BE2C (cell line): Measurements from ENCODE around the gene HELZ.

ENCODE experiments used
- DNase-seq: peaks from one replicate; pipeline ENCODE4 v3.0.0-alpha.2; 2020
- H3K27me3 ChIP-seq: fragments of 250-450 bp; sonication (Bioruptor Pico); 2 replicates; pipeline ENCODE4 v1.5.1; 2020; ENCODE audit warnings: mild to moderate bottlenecking
- H3K36me3 ChIP-seq: fragments of 250-450 bp; sonication (Bioruptor Pico); 2 replicates; pipeline ENCODE4 v1.5.1; 2020; ENCODE audit warnings: mild to moderate bottlenecking
- H3K4me1 ChIP-seq: fragments of 250-450 bp; sonication (Bioruptor Pico); 2 replicates; pipeline ENCODE4 v1.5.1; 2020
- H3K4me3 ChIP-seq: 2 replicates; pipeline ENCODE4 v1.5.1; 2011; ENCODE audit warnings: low read depth, low read length
- H3K9me3 ChIP-seq: fragments of 250-450 bp; sonication (Bioruptor Pico); 2 replicates; pipeline ENCODE4 v1.5.1; 2020
- TF ChIP-seq, protein P1 (sequence below): IDR thresholded peaks from 2 replicates; pipeline ENCODE4 v1.5.1; 2012; ENCODE audit warnings: mild to moderate bottlenecking, low read depth, low read length

Gene HELZ

DNA sequence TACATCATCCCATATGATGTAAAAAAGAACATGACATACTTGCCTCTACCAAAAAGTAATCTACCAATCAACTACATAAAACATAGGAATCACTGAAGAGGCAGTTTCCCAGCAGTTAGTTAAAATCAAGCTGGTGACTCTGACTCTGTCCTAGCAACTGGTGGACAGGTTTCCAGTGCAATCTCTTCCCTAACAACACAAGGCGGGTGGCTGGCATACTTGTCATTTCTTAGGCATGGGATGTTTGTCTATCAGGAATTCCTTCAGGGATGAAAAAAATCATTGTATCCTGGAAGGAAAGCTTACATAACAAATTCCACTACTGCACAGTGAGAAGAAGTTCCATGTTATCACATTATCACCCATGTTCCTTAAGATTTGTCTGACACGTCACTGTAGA is 50.9 kb downstream of the HELZ start:
- H3K36me3 ChIP-seq, result peaks cover 7% of the 10 kb centered on the region
- peaks cover 15% of the 10 kb centered on the region for H3K4me1 ChIP-seq
- DNase-seq, result no peak
- TF ChIP-seq, protein P1, sequence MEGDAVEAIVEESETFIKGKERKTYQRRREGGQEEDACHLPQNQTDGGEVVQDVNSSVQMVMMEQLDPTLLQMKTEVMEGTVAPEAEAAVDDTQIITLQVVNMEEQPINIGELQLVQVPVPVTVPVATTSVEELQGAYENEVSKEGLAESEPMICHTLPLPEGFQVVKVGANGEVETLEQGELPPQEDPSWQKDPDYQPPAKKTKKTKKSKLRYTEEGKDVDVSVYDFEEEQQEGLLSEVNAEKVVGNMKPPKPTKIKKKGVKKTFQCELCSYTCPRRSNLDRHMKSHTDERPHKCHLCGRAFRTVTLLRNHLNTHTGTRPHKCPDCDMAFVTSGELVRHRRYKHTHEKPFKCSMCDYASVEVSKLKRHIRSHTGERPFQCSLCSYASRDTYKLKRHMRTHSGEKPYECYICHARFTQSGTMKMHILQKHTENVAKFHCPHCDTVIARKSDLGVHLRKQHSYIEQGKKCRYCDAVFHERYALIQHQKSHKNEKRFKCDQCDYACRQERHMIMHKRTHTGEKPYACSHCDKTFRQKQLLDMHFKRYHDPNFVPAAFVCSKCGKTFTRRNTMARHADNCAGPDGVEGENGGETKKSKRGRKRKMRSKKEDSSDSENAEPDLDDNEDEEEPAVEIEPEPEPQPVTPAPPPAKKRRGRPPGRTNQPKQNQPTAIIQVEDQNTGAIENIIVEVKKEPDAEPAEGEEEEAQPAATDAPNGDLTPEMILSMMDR, result no peak
- no peaks in the 10 kb centered on the region for H3K9me3 ChIP-seq
- no peaks in the 10 kb centered on the region for H3K27me3 ChIP-seq
- no peak overlapping the region for H3K4me3 ChIP-seq

- no peaks in the 10 kb centered on the region for H3K27me3 ChIP-seq
- H3K9me3 ChIP-seq, result no peaks in the 10 kb centered on the region
- no peak for DNase-seq
- H3K4me3 ChIP-seq, result no peak overlapping the region
- H3K4me1 ChIP-seq, result no peaks in the 10 kb centered on the region
- H3K36me3 ChIP-seq, result no peaks in the 10 kb centered on the region; the same call in none of the 2 replicates
- TF ChIP-seq, protein P1, result no peak
These were observed 57.1 kb downstream of the HELZ start for GRCh38 chr17:67187927-67188326.

- Histone ChIP-seq H3K36me3 (no peaks in the 10 kb centered on the region; the same call in none of the 2 replicates), H3K4me3 (no peak overlapping the region), H3K27me3 (no peaks in the 10 kb centered on the region), H3K4me1 (no peaks in the 10 kb centered on the region), H3K9me3 (no peaks in the 10 kb centered on the region)
- DNase-seq, result no peak
- TF ChIP-seq, protein P1, result no peak
These were observed 58.2 kb downstream of the HELZ start for GRCh38 chr17:67186782-67187181.

- no peak for DNase-seq
- Histone ChIP-seq H3K4me3 (no peak overlapping the region), H3K4me1 (no peaks in the 10 kb centered on the region), H3K27me3 (no peaks in the 10 kb centered on the region), H3K9me3 (no peaks in the 10 kb centered on the region), H3K36me3 (peaks cover 2% of the 10 kb centered on the region)
- TF ChIP-seq, protein P1, result no peak
These were observed 61.5 kb downstream of the HELZ start for GRCh38 chr17:67183531-67183930.

- no peaks in the 10 kb centered on the region for H3K27me3 ChIP-seq
- H3K36me3 ChIP-seq, result peaks cover 8% of the 10 kb centered on the region
- H3K9me3 ChIP-seq, result no peaks in the 10 kb centered on the region
- no peaks in the 10 kb centered on the region for H3K4me1 ChIP-seq
- no peak overlapping the region for H3K4me3 ChIP-seq
- TF ChIP-seq, protein P1, result no peak
- no peak for DNase-seq
These were observed 63.2 kb downstream of the HELZ start for GRCh38 chr17:67181825-67182224.

- DNase-seq, result no peak
These were observed 64.7 kb downstream of the HELZ start for GRCh38 chr17:67180275-67180674.

More at GRCh38 chr17:67180275-67180674, 64.7 kb downstream of the HELZ start:
- H3K4me3 ChIP-seq, result no peak overlapping the region
- no peaks in the 10 kb centered on the region for H3K9me3 ChIP-seq
- H3K36me3 ChIP-seq, result peaks cover 13% of the 10 kb centered on the region
- no peaks in the 10 kb centered on the region for H3K27me3 ChIP-seq
- TF ChIP-seq, protein P1, result no peak
- H3K4me1 ChIP-seq, result no peaks in the 10 kb centered on the region
